Choroid plexus epithelial cell (primary cell): Measurements from ENCODE around the gene MYL7.

Experiments
- DNase-seq: peaks from one replicate; pipeline ENCODE4 v3.0.0-alpha.2; 2010; ENCODE audit warnings: low read depth
- H3K4me3 ChIP-seq: 2 replicates; pipeline ENCODE4 v1.5.1; 2011; ENCODE audit warnings: low read depth, mild to moderate bottlenecking, control low read depth, low read length, moderate library complexity
- CTCF ChIP-seq: conservative IDR thresholded peaks from 2 replicates; pipeline ENCODE4 v1.5.1; 2011; ENCODE audit warnings: low read depth, mild to moderate bottlenecking, control low read depth, inconsistent platforms, low read length, moderate library complexity

The MYL7 gene

GRCh38 chr7:44117801-44118429 is 23.2 kb downstream of the MYL7 start:
- no peak overlapping the region for H3K4me3 ChIP-seq
- no peak for DNase-seq
- no peak for TF ChIP-seq CTCF

GRCh38 chr7:44116789-44117666 is 24.1 kb downstream of the MYL7 start:
- DNase-seq: no peak
- TF ChIP-seq CTCF: no peak
- no peak overlapping the region for H3K4me3 ChIP-seq

- no peak for TF ChIP-seq CTCF
- no peak overlapping the region for H3K4me3 ChIP-seq
- no peak for DNase-seq
These were observed 24.9 kb downstream of the MYL7 start for GRCh38 chr7:44116087-44116788.

- H3K4me3 ChIP-seq: no peak overlapping the region
- TF ChIP-seq CTCF: no peak
- DNase-seq: no peak
These were observed 26.4 kb downstream of the MYL7 start for GRCh38 chr7:44114586-44115310.

GRCh38 chr7:44113764-44114354 is 27.3 kb downstream of the MYL7 start:
- no peak for DNase-seq
- no peak for TF ChIP-seq CTCF
- H3K4me3 ChIP-seq: no peak overlapping the region

- no peak for TF ChIP-seq CTCF
- DNase-seq: no peak
- no peak overlapping the region for H3K4me3 ChIP-seq
These were observed 28.0 kb downstream of the MYL7 start for GRCh38 chr7:44112997-44113763.
